ENCODE results near the gene USP20. TPM values are rescaled to one million over a fixed set of nuclear protein-coding genes. Genes with fewer than 3 reads are reported as not detected.

Gene USP20
- total RNA-seq, 1 donor from 2014 or later = 11.8 TPM

DNA sequence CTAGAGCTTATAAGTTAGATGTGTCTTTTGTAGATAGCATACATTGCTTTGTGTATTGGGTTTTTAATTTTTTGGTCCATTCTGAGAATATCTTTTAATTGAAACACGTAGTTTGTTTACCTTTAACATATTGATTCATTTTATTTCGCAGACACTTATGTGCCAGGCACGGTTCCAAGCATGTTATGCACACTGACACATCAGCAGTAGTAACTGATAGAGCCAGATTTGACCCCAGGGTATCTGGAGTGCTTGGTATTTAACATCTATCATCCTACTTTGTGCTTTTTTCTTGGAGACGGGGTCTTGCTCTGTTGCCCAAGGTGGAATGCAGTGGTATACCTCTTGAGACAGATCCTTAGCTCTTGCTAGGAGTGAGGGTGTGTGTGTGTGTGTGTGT lies 71.9 kb downstream of the USP20 start:
- DNase-seq (ENCODE audit: low spot score in 2 of 2) (no peak), FAIRE-seq (no peak)

DNA sequence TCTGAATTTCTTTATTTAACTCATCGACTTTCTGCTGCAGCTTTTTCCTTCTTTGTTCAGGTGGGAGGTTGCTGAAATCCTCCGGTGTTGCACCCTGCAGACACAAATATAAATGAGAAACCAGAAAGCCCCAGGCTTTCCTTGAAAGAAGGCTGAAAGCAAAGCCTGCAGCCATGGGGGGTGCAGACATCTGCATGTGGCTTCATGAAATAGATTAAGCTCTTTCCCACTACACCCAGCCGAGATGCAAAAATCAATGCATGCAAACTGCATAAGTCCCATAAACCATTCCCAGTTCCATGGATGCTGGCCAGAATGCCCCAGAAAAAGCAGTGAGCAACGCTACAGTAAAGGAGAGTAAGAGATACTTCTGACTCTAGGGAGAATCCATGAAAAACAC lies 73.6 kb downstream of the USP20 start:
- no peak for DNase-seq (ENCODE audit: low spot score in 2 of 2)
- no peak for FAIRE-seq

DNA sequence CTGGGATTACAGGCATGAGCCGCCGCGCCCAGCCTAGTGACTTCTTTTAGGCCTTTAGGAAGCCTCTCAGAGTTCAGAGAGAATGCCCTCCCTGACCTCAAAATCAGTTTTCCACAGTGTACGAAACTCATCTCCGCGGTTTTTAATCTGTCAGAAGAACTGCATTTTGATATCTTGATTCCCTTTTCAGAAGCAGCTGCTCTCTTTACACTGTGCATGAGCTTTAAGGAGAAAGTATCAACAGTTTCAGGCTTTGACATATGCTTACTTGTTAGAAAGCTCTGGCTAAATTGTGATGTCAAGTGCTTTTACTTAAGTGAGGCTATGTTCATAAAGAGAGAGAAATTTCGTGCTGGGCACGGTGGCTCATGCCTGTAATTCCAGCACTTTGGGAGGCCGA lies 74.6 kb downstream of the USP20 start:
- DNase-seq (ENCODE audit: low spot score in 2 of 2) (no peak), FAIRE-seq (no peak)

DNA sequence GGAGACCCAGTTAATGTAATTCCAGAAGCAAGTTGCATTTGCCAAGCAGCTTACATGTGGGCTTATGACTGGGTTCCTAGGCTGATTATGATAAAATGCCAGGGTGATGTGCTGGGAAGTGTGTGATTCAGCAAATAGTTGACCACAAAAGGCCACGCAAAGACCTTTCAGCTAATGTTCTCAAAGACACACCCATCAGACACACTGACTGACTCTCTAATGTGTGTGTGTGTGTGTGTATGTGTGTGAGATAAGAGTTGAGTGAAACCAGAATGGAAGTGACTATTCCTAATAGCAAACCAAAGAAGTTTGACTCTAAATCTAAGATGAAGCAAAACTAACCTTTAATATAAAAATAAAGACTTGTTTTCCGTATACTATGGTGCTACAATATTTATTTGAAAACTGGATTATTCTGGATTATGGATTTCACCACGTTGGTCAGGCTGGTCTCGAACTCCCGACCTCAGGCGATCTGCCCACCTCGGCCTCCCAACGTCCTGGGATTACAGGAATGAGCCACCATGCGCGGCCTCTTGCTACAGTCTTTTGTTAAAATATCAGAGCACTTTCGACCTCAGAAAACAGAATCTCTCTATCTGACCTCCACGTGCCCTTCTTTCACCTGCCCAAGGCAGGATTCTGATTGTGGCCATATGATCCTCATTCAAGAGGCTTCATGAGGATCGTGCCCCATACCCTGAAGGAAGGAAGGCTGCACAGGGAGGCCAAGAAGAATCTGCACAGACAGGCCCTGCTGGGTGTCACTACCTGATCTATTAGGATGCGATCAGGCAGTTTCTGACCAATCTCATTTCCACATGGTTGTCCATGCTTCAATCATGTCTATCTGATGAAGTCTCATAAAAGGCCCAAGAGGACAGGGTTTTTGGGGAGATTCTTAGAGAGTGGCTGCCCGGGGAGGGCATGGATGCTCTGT lies 75.6 kb downstream of the USP20 start:
- DNase-seq (ENCODE audit: low spot score in 2 of 2) (no peak), FAIRE-seq (no peak)

DNA sequence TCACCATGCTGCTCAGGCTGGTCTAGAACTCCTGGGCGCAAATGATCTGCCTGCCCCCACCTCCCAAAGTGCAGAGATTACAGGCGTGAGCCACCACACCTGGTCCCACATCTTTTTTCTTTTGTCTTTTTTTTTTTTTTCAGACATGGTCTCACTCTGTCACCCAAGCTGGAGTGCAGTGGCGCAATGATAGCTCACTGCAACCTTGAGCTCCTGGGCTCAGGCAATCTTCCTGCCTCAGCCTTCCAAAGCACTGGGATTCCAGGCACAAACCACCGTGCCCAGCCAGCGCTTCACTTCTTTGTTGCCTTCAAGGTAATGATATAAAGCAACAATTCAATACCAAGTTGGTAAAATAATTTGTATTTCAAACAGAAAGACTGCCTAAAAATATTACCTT lies 78.8 kb downstream of the USP20 start:
- DNase-seq (ENCODE audit: low spot score in 2 of 2) = no peak
- no peak for FAIRE-seq

DNA sequence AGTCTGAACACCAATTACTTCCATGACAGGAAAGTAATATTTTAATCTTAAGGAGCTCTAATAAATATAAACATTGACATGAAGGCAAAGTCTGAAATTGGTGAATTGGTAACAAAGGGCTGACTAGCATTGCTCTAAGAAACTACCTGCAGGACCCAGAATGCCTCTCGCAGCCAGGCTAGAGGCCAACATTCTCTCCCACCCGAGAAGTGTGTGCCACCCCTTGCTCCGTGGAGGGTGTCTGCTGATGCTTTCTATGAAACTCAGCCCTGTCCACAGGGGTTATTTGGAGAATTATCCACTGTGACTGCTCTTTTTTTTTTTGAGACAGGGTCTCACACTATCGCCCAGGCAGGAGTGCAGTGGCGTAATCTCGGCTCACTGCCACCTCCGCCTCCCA lies 81.4 kb downstream of the USP20 start:
- DNase-seq (ENCODE audit: low spot score in 2 of 2) (no peak), FAIRE-seq (no peak)

DNA sequence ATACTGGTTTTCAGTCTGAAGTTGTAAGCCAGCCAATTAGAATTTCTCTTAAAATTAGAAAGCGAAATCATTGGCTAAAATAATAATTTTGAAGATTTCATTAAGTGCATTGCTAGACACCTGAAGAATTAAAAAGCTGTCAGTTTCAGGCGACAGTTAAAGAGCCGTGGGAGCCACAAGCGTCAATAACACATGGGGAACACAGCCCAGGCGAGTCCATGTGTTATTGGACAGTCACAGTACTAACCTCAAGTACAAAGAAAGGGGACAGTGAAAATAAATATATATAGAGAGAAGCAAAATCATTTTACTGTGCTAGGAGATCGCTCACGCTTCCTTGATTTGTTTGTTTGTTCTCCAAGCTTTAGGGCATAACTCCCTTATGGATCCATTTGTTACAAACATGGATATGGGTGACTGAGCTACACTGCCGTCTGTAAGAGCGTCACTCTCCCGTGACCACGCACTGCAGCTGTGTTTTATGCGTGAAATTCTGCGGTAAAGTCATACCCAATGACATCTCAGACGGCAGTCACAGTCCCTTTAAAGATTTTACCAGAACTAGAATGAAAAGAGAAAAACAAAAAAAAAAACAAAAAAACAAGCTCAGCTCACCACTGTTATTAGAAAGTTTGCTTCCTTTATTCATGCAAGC lies 83.2 kb downstream of the USP20 start:
- no peak for DNase-seq (ENCODE audit: low spot score in 2 of 2)
- no peak for FAIRE-seq

DNA sequence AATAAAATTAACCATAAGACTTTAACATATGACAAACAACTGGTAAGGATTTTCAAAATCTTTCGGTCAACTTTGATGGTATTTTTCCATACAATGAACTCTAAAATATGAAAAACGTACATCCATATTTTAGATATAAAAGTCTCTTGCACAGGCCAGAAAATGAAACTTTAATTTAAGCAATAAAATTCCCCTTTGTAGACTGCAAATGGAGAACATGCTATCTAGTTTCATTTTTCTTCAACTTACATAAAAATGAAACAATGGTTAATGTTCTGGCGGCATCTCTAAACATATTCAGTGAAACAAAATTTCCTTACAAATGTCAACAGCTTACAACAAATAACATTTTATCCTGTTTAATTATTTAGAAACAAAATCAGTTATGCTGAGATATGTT lies 84.0 kb downstream of the USP20 start:
- FAIRE-seq (no peak), DNase-seq (ENCODE audit: low spot score in 2 of 2) (no peak)

DNA sequence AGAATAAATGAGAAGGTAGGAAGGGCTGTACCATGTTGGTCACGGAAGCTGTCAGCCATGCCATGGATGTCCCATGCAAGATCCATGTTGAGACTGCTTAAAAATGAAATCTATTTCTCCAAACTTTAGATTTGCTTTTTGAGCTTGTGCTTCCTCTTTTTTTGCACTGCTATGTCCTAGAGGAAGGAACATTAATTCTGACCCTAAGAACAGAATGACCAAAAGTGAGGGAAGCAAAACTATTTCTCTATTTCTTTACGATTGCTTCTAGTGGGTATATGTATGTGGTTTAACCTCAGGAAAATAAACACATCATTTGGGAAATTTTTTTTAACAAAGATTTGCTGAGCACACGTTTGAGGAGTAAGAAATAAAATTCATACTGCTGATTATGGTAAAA lies 84.6 kb downstream of the USP20 start:
- DNase-seq (ENCODE audit: low spot score in 2 of 2) (no peak), FAIRE-seq (no peak)

DNA sequence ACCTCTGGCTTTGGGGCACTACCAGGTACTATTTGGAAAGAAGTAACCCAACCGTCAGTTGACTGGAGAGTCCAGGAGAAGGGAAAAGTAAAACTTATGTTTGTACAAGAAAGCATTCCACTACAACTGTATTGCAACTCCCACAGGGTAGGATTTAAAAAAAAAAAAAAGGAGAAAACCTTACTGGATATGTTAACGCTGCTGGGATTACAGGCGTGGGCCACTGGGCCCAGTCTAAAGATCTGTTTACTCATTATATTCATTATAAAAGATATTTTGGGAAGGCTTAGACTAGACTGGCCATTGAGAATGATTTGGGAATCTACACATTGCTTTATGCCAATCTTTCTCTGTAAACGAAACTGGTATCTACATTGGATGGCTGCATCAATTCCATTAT lies 86.6 kb downstream of the USP20 start:
- FAIRE-seq (no peak), DNase-seq (ENCODE audit: low spot score in 2 of 2) (no peak)

DNA sequence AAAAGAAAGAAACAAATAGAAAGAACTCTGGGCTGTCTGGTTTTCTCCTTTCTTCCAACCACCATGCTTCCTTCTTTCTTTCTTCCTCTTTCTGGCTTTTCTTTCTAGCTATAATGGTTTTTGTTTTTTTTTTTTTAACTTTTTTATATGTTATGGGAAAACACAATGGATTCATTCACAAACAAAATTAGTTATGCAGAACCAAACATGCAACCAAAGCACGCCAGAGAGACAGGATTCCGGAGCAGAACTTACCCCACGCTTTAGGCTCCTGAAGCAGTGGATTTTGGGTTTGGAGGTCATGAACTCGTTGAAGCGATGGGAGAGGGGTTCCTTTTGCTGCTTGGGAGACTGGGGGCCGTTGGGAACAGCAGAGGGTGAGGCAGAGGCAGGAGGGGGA lies 88.3 kb downstream of the USP20 start:
- FAIRE-seq (no peak), DNase-seq (ENCODE audit: low spot score in 2 of 2) (no peak)

DNA sequence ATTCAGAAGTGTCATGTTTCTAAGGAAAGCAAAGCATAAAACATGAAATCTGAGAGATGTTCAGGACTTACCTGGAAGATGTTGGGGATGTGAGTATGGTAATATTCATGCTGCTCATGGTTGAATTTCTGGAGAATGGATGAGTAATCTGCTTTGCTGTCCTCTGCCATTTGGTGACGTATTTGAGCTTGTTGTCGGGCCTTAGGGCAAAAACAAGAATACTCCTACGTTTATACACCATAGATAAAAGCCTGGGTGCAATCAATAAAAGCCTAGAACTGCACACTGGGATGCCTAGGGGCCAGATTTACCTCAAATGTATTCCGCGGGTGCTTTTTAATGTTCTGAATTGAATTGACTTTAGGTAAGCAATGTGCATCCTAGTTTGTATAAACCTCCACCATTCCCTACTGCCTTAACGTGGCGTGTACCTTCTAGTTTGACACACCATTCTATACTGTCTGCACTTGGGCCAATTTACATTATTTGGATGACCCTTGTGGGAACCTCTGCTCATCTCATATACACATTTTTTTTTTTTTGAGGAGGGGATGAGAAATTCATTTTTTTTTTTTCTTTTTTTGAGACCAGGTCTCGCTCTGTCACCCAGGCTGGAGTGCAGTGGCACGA lies 94.4 kb downstream of the USP20 start:
- DNase-seq (ENCODE audit: low spot score in 2 of 2) (no peak), FAIRE-seq (no peak)

DNA sequence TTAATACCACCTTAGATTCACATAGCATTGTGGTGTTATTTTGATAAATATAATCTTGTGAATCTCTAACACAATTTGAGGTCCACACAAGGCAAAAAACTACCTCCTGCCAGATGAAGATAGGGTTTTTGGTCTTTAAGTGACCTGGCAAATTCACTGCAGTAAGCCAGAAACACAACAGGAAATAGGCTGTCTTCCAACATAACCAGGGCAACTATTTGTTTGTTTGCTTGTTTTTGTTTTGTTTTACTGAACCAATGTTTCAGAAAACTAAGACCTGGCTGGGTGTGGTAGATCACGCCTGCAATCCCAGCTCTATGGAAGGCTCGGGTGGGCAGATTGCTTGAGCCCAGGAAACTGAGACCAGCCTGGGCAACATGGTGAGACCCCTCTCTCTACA lies 95.5 kb downstream of the USP20 start:
- no peak for DNase-seq (ENCODE audit: low spot score in 2 of 2)
- FAIRE-seq = no peak

Small RNA genes within 50 kb of the gene (small RNA-seq; reads per million reads assigned to genes)
- 0.08 reads per million for gene MIR6855

Other genes starting within 250 kb of the USP20 start
- gene C9orf50, start 214.4 kb upstream of the USP20 start, total RNA-seq = not detected
- 11.4 TPM for gene NTMT1, start 209.3 kb upstream of the USP20 start, total RNA-seq
- 10.6 TPM for gene ASB6, start 193.3 kb upstream of the USP20 start, total RNA-seq
- gene PRRX2, start 169.8 kb upstream of the USP20 start, total RNA-seq = not detected
- gene PTGES, start 82.4 kb upstream of the USP20 start, total RNA-seq = 3.7 TPM
- 38.3 TPM for gene TOR1B, start 32.3 kb upstream of the USP20 start, total RNA-seq
- gene TOR1A, start 11.3 kb upstream of the USP20 start, total RNA-seq = 21.6 TPM
- gene C9orf78, start 183 bp upstream of the USP20 start, total RNA-seq = 53.8 TPM
- gene FNBP1, start 207.7 kb downstream of the USP20 start, total RNA-seq = 49.7 TPM
- 21.2 TPM for gene GPR107, start 218.4 kb downstream of the USP20 start, total RNA-seq

Measured in frontal cortex (tissue), 4 donors.